GM19328 (cell line): Measurements from ENCODE around the gene SFR1.

Experiments
- ATAC-seq: cut with Tn5 transposase; IDR thresholded peaks from one replicate; pipeline ENCODE4 v1.9.1; 2021; ENCODE audit warnings: mild to moderate bottlenecking, moderate library complexity; ENCODE audit not compliant: unreplicated experiment

The SFR1 gene

DNA sequence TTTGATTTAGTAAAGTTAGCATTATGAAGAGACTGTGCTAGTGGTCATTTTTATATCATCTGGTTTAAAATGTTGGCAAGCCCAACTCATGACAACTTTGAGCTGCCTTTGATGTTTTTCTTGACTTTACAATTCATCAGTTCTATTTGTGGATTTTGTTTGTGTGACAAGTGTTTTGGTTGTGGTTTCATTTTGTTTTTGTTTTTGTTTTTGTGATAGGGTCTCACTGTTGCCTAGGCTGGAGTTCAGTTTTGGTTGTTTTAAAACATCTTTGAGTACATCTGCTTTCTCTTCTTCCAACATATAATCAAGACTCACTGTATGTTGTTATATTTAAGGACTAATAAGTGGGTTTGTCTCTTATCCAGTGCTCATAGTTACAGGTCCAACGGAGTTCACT is 17.6 kb upstream of the SFR1 start:
- ATAC-seq = no peak

DNA sequence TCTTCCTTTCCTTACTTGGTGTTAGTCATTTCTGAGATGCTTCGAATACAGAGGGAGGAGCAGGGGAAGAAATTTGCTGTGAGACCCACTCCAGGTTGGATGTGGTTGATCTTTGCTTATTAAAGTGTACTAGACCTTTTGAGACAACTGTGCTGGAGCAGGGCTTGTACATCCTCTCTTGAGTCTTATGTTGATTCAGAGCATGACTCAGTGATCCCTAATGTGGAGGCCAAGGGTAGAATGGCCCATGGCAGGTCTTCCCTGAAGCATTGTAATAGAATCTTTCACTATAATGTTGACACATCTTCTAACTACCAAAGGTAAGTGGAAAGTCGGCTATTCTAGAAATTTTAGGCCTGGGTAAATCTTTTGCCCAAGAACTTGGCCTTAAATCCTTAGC is 17.0 kb upstream of the SFR1 start:
- ATAC-seq = no peak

DNA sequence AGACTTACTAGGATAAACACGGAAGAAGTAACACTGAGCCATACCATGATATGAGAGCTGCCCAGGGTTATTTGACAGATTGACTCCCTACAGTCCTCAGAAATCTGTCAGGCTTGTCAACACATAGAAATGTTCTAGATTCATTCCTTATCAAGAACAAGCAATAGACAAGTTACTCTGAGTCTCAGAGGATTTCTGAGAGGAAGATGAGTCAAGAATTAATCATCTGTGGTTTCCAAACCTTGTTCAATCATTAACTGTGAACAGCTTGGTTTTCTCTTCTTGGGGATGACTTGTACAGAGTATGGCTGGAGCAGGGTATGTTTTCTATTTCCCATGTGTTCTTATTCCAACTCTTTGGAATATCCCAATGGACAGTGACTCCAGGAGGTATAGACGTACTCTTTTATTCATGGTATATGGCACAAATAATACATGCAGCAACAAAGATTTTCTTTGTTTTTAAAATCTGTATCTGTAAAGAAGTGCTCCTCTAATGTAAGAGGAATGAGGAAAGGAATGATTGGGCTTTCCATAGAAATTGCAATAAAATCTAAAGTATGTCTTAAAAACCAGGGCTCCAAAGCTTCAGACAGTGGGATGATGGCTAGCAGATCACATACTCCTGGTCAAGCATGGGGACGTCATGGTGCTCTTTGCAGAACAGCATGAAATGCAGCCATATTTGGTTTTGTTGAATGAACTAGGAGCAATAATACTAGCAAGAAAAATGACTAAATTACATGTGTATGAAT is 11.9 kb upstream of the SFR1 start:
- ATAC-seq = no peak

DNA sequence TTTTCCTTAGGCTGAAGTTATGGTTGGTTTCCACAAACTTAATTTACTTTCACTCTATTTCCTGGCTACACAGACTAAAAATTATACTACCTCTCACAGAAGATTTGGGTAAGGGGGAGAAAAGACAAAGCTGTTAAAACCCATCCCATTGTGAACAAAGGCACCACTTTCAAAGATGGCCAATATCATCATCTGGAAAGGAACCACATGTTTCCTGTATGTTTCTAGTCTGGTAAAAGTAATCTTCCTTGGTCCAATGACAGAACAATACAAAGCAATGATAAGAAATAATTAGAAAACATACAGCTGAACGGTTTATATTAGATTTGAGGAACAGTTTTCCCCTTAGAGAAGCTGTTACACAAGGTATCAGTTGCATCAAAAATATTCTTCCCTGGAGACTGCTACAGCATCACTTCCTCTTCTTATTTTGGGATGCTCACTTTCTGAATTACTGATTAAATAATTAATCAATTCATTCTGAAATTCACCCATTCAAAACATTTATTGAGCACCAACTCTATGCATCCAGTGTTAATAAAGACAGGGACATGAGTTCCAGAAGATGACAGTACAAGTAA is 8.5 kb upstream of the SFR1 start:
- ATAC-seq = no peak

GRCh38 chr10:104117839-104118323 is 4.1 kb upstream of the SFR1 start:
- ATAC-seq = no peak

DNA sequence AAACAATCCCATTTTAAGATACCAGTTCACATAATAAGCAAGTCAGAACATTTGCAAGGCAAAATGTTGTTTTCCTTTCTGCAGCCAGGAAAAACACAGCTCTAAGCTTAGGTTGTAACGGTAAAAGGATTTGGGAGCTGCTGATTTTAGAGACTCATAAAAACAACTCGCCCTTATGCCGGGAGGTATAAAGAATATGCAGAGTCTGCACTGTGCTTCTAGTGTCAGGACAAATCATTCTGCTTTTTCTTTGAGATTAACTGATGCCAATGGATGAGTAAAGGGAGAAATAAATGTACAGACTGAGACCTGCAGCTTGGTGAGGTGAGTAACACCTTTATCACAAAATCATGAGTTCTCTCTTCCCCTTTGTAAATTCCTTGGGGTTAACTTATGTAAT is 2.0 kb upstream of the SFR1 start:
- ATAC-seq = no peak

DNA sequence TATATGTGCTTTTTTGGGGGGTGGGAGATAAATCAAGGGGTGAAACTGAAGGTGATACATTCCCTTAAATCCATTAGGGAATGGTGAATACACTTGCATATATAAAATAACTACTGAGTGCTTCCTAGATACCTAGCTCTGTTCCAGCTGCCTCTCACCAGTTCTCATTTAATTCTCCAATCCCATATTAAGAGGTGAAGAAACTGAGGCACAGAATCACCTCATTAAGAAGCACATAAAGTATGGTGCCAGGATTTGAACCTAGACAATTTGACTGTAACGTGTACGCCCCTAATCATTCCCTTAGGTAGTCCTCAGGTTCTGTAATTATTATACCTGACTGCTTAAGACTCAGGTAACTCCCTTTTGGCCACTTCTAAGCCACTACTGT is 1.5 kb upstream of the SFR1 start:
- ATAC-seq = no peak

DNA sequence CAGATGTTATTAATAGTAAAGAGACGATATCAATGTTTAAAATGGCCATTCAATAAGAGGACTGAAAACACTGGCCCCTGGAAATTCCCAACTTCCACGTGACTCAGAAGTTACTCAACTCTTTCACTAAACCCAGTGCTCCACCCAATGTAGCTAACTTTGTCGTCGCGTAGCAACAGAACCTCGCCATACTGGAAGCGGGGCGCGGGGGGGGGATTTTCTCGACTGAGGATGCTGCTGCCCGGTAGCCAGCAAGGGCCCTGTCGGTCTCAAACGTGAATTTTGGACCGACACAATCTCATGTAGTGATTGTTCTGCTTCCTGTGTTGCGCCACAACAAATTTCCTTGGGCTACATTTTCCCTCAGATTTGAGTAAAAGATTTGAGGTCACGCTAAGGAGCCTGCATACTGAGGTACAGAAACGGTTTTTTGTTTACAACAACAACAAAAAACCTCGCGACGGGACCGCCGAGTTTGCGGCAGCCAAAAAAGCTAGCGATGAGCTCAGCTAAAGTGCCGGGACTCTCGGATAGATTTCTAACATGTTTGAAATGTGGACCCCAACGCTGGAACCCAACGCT is 977 bp upstream of the SFR1 start:
- no peak for ATAC-seq

GRCh38 chr10:104122225-104123107 is 495 bp downstream of the SFR1 start:
- ATAC-seq = no peak

GRCh38 chr10:104123397-104123796 is 1.4 kb downstream of the SFR1 start:
- no peak for ATAC-seq

GRCh38 chr10:104127411-104127810 is 5.4 kb downstream of the SFR1 start:
- ATAC-seq = no peak

DNA sequence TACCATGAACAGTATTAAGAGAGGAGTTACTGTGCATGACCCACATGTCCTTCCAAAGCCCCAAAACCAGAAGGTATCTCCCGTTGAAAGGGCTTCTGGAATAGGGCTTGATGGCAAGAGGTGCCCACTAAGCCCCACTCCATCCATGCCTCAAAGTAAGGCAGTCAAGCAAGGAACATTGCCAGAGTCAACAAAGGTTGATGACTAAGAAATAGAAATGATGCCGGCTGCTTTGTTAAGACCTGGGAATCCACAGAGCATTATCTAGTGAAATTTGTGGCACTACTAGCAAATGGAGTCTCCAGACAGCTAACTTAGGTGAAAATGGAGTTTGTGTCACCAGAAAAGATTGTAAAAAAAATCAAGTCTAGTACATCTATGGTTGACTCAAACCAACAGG is 6.2 kb downstream of the SFR1 start:
- no peak for ATAC-seq

GRCh38 chr10:104130041-104130440 is 8.1 kb downstream of the SFR1 start:
- ATAC-seq = no peak

DNA sequence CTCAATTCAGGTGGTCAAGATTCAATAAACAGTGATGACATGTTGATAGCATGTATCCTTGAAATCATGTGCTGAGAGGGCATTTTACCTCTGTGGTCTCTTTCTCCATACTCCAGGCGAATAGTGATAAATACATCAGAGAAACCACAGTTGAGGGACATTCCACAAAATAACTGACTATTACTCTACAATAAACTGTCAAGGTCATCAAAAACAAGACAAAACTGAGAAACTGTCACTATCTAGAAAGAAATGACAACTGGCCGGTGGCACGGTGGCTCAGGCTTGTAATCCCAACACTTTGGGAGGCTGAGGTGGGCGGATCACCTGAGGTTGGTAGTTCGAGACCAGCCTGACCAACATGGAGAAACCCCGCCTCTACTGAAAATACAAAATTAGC is 16.2 kb downstream of the SFR1 start:
- no peak for ATAC-seq

DNA sequence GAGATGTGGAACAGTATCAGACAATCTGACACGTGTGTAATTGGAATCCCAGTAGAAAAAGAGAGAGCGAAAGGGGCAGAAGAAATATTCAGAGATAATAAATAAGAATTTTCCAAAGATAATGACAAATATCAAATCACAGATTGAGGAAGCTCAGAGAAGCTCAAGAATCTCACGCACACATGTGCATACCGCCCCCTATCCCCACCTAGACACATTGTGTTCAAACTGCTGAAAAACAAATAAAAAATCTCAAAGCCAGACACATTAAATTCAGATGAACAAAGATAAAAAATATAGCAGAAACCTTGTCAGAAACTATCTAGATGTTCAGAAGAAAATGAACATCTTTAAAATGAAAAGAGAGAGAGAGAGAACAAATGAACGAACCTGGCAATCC is 17.2 kb downstream of the SFR1 start:
- no peak for ATAC-seq

- no peak for ATAC-seq
Measured at GRCh38 chr10:104142081-104142480, 20.1 kb downstream of the SFR1 start.

DNA sequence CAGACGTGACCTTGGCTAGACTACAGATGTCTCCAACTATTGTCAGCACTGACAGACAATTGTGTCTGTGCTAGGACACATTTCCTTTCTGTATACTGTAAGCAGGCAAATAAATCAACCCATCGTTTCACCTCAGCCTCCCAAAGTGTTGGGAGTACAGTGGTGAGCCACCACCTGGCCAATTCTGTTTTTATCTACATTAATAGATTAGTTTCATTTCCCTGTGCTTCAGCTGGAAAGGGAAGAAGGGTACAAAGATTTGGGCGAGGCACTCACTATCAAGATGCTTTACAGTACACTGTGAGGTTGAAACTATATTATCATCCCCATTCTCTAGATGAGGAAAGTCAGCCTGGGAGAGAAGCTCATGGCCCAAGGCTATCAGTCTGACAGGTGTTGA is 21.9 kb downstream of the SFR1 start:
- no peak for ATAC-seq

GRCh38 chr10:104144931-104145330 is 23.0 kb downstream of the SFR1 start:
- ATAC-seq = no peak

- no peak for ATAC-seq
Measured at GRCh38 chr10:104146882-104147281, 24.9 kb downstream of the SFR1 start.

GRCh38 chr10:104150139-104150538 is 28.2 kb downstream of the SFR1 start:
- no peak for ATAC-seq

- ATAC-seq = no peak
Measured at GRCh38 chr10:104151737-104152136, 29.8 kb downstream of the SFR1 start.
